Measurements from ENCODE around the gene AKIRIN1. TPM values are rescaled to one million over a fixed set of nuclear protein-coding genes. Genes with fewer than 3 reads are reported as not detected.
"Not testable (repeated sequence)": the region's sequence is repeated elsewhere in the genome, so short reads cannot be mapped to it uniquely, and the experiment has no call there.

The AKIRIN1 gene
- total and polyA plus RNA-seq, 12 donors, result 9.1 to 71.3 (median 40.7) TPM

DNA sequence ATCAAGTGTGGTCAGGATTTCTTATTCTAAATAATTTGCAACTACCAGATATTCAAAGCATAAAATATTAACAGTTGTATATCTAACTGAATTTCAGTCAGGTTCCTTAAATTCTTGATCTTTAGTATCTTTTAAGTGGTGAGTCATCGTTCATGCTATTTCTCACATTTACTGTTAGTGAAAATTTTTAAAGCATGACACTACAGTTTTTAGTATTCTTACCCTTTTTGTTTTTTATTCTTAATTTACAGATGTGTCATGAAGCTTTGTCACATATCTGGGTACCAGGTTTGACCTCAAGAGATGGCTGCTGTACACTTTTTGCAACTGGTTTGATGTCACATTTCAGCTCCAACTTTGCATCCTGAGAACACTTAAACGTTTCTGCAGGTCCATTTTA is 12.7 kb downstream of the AKIRIN1 start:
- 54 to 58% (median 57%) methylated on average over 2 of the region's 2 CpGs for WGBS, 4 donors
- peaks cover 0 to 90% of the 10 kb centered on the region in 2 donors for H3K36me3 ChIP-seq (replicated peaks in 1 of 2)
- H3K27me3 ChIP-seq, result no peaks in the 10 kb centered on the region
- TF ChIP-seq, protein P1, sequence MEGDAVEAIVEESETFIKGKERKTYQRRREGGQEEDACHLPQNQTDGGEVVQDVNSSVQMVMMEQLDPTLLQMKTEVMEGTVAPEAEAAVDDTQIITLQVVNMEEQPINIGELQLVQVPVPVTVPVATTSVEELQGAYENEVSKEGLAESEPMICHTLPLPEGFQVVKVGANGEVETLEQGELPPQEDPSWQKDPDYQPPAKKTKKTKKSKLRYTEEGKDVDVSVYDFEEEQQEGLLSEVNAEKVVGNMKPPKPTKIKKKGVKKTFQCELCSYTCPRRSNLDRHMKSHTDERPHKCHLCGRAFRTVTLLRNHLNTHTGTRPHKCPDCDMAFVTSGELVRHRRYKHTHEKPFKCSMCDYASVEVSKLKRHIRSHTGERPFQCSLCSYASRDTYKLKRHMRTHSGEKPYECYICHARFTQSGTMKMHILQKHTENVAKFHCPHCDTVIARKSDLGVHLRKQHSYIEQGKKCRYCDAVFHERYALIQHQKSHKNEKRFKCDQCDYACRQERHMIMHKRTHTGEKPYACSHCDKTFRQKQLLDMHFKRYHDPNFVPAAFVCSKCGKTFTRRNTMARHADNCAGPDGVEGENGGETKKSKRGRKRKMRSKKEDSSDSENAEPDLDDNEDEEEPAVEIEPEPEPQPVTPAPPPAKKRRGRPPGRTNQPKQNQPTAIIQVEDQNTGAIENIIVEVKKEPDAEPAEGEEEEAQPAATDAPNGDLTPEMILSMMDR (IDR thresholded peaks at IDR 0.05), result no peak
- TF ChIP-seq POLR2A (IDR thresholded peaks at IDR 0.05), result no peak
- peaks cover 13 to 16% of the 10 kb centered on the region in 2 donors for H3K4me1 ChIP-seq (replicated peaks in 1 of 2)
- no peak for DNase-seq
- H3K27ac ChIP-seq, result peak overlapping the region in 1 of 5 donors; percentile 68
- no peaks in the 10 kb centered on the region for H3K9me3 ChIP-seq (replicated peaks in 1 of 3)
- H3K4me3 ChIP-seq, result no peak overlapping the region
- intact Hi-C loops (cut with DNase I), result no loop called here

DNA sequence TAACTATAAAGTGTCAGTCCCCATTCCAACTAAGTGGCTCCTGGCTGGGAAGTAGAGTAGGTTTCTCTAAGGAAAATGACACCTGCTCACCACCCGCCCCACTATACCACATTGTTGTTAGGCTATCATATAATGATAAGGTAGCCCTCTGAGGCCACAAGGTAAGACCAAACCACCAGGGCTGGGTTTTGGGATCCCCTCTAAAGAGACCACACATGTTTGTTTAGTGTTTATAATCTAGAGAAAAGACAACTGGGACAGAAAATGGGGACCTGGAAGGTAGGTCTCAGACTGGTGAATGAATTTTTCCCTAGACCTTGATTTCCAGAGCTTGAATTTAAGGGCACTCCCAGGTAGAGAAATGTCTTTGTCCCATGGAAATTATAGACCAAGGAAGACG is 15.2 kb downstream of the AKIRIN1 start:
- no peak for DNase-seq
- peaks cover 13 to 16% of the 10 kb centered on the region in 2 donors for H3K4me1 ChIP-seq (replicated peaks in 1 of 2)
- no peak overlapping the region for H3K27ac ChIP-seq
- no peak overlapping the region for H3K4me3 ChIP-seq
- H3K36me3 ChIP-seq (replicated peaks in 1 of 2), result peaks cover 0 to 89% of the 10 kb centered on the region in 2 donors
- TF ChIP-seq, protein P1 (IDR thresholded peaks at IDR 0.05), result no peak
- TF ChIP-seq POLR2A (IDR thresholded peaks at IDR 0.05), result no peak
- H3K27me3 ChIP-seq, result no peaks in the 10 kb centered on the region
- 65 to 98% (median 80%) methylated on average over 2 of the region's 2 CpGs for WGBS, 4 donors
- H3K9me3 ChIP-seq (replicated peaks in 1 of 3), result no peaks in the 10 kb centered on the region
- intact Hi-C loops (cut with DNase I), result no loop called here

DNA sequence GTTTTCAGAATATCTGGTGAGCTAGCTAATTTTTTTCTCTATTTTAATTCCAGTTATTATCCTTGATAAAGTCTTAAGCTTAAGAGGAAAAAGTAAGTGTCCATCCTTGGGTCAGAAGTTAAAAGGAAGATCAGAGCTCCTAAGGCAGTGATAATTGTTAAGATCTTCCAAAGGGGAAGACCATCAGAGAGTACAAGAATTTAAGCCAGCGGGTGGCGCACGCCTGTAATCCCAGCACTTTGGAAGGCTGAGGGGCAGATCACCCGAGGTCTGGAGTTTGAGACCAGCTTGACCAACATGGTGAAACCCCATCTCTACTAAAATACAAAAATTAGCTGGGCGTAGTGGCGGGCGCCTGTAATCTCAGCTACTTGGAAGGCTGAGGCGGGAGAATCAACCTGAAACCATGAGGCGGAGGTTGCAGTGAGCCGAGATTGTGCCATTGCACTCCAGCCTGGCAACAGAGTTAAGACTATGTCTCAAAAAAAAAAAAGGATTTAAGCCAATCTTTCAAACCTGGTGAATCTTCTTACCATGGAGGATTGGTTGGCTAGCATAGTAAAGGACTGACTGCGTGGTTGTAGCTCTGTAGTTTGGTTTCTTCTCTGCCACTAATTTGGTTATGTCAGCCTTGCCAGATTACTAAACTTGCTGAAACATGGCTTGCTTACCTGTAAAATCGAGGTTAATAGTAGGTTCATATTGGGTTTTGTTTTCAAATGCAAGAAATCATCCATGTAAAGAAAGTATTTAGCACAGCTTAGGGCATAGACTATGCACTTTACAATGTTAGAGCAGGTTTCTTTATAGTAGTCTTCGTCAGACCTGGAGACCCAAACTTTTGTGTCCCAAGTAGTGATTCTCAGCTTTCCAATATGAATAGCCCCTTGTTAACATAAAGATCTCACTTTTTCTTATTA is 15.9 kb downstream of the AKIRIN1 start:
- Histone ChIP-seq H3K4me1 (replicated peaks in 1 of 2) (peaks cover 13 to 16% of the 10 kb centered on the region in 2 donors), H3K4me3 (no peak overlapping the region), H3K27me3 (no peaks in the 10 kb centered on the region), H3K27ac (no peak overlapping the region), H3K36me3 (replicated peaks in 1 of 2) (peaks cover 0 to 82% of the 10 kb centered on the region in 2 donors), H3K9me3 (replicated peaks in 1 of 3) (no peaks in the 10 kb centered on the region)
- WGBS, 4 donors, result 91 to 96% (median 95%) methylated on average over 13 of the region's 13 CpGs
- DNase-seq, result no peak
- intact Hi-C loops (cut with DNase I), result no loop called here
- TF ChIP-seq, protein P1 (IDR thresholded peaks at IDR 0.05), result no peak
- TF ChIP-seq POLR2A (IDR thresholded peaks at IDR 0.05), result no peak

- H3K4me3 ChIP-seq; H3K27ac ChIP-seq; H3K27me3 ChIP-seq; intact Hi-C loops (cut with DNase I); DNase-seq; H3K4me1 ChIP-seq (replicated peaks in 1 of 2); H3K9me3 ChIP-seq (replicated peaks in 1 of 3): not testable (repeated sequence)
- WGBS, 4 donors, result 89 to 93% (median 92%) methylated on average over 8 of the region's 8 CpGs
- H3K36me3 ChIP-seq (replicated peaks in 1 of 2), result peaks cover 0 to 13% of the 10 kb centered on the region in 2 donors
Measured at GRCh38 chr1:39014956-39015355, 23.9 kb downstream of the AKIRIN1 start.
